Prostate gland (tissue), 2 donors: ENCODE measurements around the gene SGF29. TPM values are rescaled to one million over a fixed set of nuclear protein-coding genes. Genes with fewer than 3 reads are reported as not detected.

ENCODE experiments used
- DNase-seq: peaks from one replicate; pipeline ENCODE4 v3.0.0-alpha.2; 2019; ENCODE audit warnings: low spot score
- H3K27ac ChIP-seq, 2 donors: fragments of 200-600 bp; sonication (generic); 2 replicates each; pipeline ENCODE4 v1.5.1; 2017 to 2019
- H3K27me3 ChIP-seq: fragments of 200-600 bp; sonication (generic); replicated peaks from 2 replicates; pipeline ENCODE4 v1.5.1; 2019; ENCODE audit not compliant: insufficient read depth
- H3K36me3 ChIP-seq, 2 donors: fragments of 200-600 bp; sonication (generic); 1 replicate in 1 of 2; 2 replicates in 1 of 2; pipeline versions ENCODE4 v1.5.1 to v1.8.1; 2017 to 2019
- H3K4me1 ChIP-seq: fragments of 200-600 bp; sonication (generic); replicated peaks from 2 replicates; pipeline ENCODE4 v1.5.1; 2019
- H3K4me3 ChIP-seq, 2 donors: fragments of 200-600 bp; sonication (generic); 2 replicates each; pipeline ENCODE4 v1.5.1; 2017 to 2019
- H3K9me3 ChIP-seq: fragments of 200-600 bp; sonication (generic); 2 replicates; pipeline ENCODE4 v1.5.1; 2017
- POLR2A ChIP-seq: fragments of 450-650 bp; IDR thresholded peaks from one replicate; pipeline ENCODE4 v1.6.1; 2016; ENCODE audit warnings: antibody characterized with exemption, mild to moderate bottlenecking
- POLR2AphosphoS5 ChIP-seq: sonication (generic); formaldehyde crosslinking; IDR thresholded peaks from one replicate; pipeline ENCODE4 v1.6.1; 2017; ENCODE audit warnings: antibody characterized with exemption
- WGBS: methylation state at CpG from one replicate; pipeline ENCODE4 v1.1.5; 2018; 5-methylcytosine and 5-hydroxymethylcytosine counted together
- intact Hi-C: fragments of 100-400 bp; cut with DNase I; formaldehyde crosslinking; loops from one replicate; pipeline ENCODE4 v1.14.2; 2022
- total RNA-seq, 2 donors: library from RNA; depleted of rRNA; stranded (reverse); fragments of >200 nt; gene quantifications; one replicate each; pipeline ENCODE4 v1.1.0, GENCODE V29; 2016
- TF ChIP-seq, protein P1 (sequence below), 4 experiments: fragments of 200-600 bp in 2 of 4; fragments of 450-650 bp in 2 of 4; sonication (generic) in 2 of 4; IDR thresholded peaks; 1 replicate in 3 of 4; 2 replicates in 1 of 4; pipeline ENCODE4 v1.5.1; 2016 to 2019; ENCODE audit warnings: antibody characterized with exemption in 4 of 4, mild to moderate bottlenecking in 2 of 4, moderate library complexity in 2 of 4

SGF29 gene
- total RNA-seq, 2 donors from 2014 or later, result 32.2 to 59.7 TPM

DNA sequence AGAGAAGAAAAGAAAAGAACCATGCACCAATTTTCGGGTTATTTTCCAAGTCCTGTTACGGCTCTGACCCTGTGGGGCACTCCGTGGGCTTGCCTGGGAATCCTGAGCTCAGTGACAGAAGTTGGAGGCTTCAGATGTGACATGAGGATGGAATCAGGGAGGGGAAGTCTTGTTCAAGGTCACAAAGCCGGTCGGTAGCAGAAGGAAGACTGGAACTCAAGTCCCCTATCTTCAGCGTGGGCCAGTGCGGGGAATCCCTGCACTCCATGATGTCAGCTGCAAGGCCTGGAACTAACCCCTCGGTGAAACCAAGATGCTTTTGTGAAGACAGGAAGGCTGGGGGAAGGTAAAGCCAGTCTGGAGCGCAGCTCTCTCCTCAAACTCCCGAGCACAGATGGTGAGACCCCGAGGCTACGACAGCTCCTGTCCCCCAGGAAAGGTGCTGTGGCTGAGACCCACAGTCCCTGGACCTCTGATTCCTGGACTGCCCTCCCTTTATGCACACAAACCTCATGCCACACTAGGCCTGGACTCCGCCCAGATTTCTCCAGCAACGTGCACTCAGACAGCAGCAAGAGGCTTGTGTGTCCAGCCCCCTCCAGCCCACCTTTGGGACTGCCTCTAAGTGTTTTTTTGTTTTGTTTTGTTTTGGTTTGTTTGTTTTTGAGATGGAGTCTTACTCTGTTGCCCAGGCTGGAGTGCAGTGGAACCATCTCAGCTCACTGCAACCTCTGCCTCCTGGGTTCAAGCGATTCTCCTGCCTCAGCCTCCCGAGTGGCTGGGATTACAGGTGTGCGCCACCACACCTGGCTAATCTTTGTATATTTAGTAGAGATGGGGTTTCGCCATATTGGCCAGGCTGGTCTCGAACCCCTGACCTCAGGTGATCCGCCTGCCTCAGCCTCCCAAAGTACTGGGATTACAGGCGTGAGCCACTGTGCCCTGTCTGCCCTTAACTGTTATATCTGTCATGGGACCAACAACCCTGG lies 41.6 kb upstream of the SGF29 start:
- intact Hi-C loops, result no loop called here
- Histone ChIP-seq H3K9me3 (no peaks in the 10 kb centered on the region), H3K27me3 (no peaks in the 10 kb centered on the region), H3K27ac (no peak overlapping the region), H3K4me1 (no peaks in the 10 kb centered on the region), H3K4me3 (no peak overlapping the region), H3K36me3 (no peaks in the 10 kb centered on the region)
- 85% methylated on average over 21 of the region's 21 CpGs for WGBS
- TF ChIP-seq POLR2A (no peak), POLR2AphosphoS5 (no peak)
- TF ChIP-seq, protein P1, sequence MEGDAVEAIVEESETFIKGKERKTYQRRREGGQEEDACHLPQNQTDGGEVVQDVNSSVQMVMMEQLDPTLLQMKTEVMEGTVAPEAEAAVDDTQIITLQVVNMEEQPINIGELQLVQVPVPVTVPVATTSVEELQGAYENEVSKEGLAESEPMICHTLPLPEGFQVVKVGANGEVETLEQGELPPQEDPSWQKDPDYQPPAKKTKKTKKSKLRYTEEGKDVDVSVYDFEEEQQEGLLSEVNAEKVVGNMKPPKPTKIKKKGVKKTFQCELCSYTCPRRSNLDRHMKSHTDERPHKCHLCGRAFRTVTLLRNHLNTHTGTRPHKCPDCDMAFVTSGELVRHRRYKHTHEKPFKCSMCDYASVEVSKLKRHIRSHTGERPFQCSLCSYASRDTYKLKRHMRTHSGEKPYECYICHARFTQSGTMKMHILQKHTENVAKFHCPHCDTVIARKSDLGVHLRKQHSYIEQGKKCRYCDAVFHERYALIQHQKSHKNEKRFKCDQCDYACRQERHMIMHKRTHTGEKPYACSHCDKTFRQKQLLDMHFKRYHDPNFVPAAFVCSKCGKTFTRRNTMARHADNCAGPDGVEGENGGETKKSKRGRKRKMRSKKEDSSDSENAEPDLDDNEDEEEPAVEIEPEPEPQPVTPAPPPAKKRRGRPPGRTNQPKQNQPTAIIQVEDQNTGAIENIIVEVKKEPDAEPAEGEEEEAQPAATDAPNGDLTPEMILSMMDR (IDR thresholded peaks at IDR 0.05), result no peak
- DNase-seq, result no peak

DNA sequence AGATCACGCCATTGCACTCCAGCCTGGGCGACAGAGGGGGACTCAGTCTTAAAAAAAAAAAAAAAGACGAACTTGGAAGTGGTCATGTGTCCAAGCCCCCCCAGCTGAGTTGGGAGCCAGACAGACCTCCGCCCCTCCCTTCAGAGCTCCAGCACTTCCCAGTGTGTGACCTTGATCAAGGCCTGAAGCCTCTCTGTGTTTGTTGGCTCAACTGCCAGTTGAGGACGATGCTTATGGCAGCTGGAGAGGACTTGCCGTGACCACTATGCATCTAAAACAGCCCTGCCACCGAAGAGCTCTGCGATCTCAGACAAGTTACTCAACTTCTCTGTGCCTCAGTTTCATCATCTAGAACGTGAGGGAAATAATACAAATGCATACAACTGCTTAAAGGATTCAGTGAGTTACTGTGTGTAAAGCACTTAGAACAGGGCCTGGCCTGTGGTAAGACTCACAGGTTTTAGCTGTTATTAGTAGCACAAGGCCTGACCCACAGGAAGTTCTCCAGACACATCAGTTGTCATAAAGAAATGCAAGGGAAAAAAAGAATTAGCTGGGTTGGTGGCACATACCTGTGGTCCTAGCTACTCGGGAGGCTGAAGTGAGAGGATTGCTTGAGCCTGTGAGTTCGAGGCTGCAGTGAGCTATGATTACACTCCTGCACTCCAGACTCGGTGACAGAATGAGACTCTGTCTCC lies 40.1 kb upstream of the SGF29 start:
- no peaks in the 10 kb centered on the region for H3K27me3 ChIP-seq
- no peak for DNase-seq
- 85% methylated on average over 12 of the region's 12 CpGs for WGBS
- intact Hi-C loops, result no loop called here
- no peaks in the 10 kb centered on the region for H3K9me3 ChIP-seq
- TF ChIP-seq POLR2A, result no peak
- TF ChIP-seq, protein P1 (IDR thresholded peaks at IDR 0.05), result no peak
- TF ChIP-seq POLR2AphosphoS5, result no peak
- no peak overlapping the region for H3K4me3 ChIP-seq
- H3K4me1 ChIP-seq, result no peaks in the 10 kb centered on the region
- no peaks in the 10 kb centered on the region for H3K36me3 ChIP-seq
- H3K27ac ChIP-seq, result no peak overlapping the region

DNA sequence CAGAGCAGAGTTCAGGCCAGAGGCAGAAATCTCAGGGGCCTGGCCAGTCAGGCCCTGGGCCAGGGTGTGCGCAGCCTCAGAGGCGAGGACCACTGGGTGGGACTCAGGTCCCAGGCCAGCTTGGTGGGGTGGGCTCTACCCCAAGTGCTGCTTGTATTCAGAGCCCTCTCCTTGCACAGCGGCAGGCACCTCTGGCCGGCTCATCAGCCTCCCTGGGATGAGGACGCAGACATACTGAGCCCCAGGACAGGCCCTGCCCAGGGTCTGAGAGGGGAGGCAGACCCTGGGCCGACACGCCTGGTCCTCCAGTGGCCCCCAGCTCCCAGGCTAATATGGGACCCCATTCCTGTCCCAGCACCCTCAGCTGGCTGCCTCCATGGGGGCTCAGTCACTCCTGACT lies 39.5 kb upstream of the SGF29 start:
- H3K4me3 ChIP-seq, result no peak overlapping the region
- DNase-seq, result no peak
- H3K9me3 ChIP-seq, result no peaks in the 10 kb centered on the region
- TF ChIP-seq POLR2A (no peak), POLR2AphosphoS5 (no peak)
- TF ChIP-seq, protein P1 (IDR thresholded peaks at IDR 0.05), result no peak
- H3K27me3 ChIP-seq, result no peaks in the 10 kb centered on the region
- WGBS, result 97% methylated on average over 7 of the region's 7 CpGs
- H3K27ac ChIP-seq, result no peak overlapping the region
- no peaks in the 10 kb centered on the region for H3K36me3 ChIP-seq
- intact Hi-C loops, result no loop called here
- H3K4me1 ChIP-seq, result no peaks in the 10 kb centered on the region

DNA sequence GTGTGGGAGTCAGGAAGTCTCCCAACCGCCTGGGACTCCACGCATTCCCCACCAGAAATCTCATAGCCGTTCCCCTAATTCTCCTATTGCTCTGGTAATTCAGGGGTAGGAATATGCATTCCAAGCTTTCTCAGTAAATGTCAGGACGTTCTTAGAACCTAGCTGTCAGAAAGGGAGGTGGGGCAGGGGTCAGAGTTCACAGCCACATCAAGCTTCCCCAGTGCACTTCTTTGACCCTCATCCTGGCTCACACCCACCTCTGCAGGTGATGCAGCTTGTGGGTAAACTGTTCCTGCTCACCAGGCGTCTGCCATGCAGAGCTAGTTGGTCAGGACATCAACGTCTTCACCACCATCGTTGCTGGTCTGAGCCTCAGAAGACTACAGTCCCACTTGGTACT lies 33.0 kb upstream of the SGF29 start:
- DNase-seq, result no peak
- intact Hi-C loops, result no loop called here
- H3K9me3 ChIP-seq, result no peaks in the 10 kb centered on the region
- H3K4me3 ChIP-seq, result no peak overlapping the region
- no peaks in the 10 kb centered on the region for H3K27me3 ChIP-seq
- no peaks in the 10 kb centered on the region for H3K36me3 ChIP-seq
- WGBS, result 71% methylated on average over 7 of the region's 7 CpGs
- H3K27ac ChIP-seq, result no peak overlapping the region
- no peak for TF ChIP-seq POLR2A
- no peak for TF ChIP-seq POLR2AphosphoS5
- TF ChIP-seq, protein P1 (IDR thresholded peaks at IDR 0.05), result no peak
- no peaks in the 10 kb centered on the region for H3K4me1 ChIP-seq
